HG03103 (cell line): ENCODE measurements around the gene KRTAP5-2.
"Not testable (repeated sequence)": the region's sequence is repeated elsewhere in the genome, so short reads cannot be mapped to it uniquely, and the experiment has no call there.

ENCODE experiments used
- ATAC-seq: cut with Tn5 transposase; IDR thresholded peaks from one replicate; pipeline ENCODE4 v1.9.1; 2021; ENCODE audit warnings: low read depth; ENCODE audit not compliant: unreplicated experiment

Gene KRTAP5-2

GRCh38 chr11:1597994-1598380, at the start of gene KRTAP5-2:
Gene KRTAP5-2, minus strand, starts transcription at chr11:1598294. Its CDS starts 44 bp downstream, at chr11:1598250.
- ATAC-seq: no peak

- ATAC-seq: not testable (repeated sequence)
Measured at GRCh38 chr11:1646540-1646939, 48.4 kb upstream of the KRTAP5-2 start.

GRCh38 chr11:1645357-1645821, 47.3 kb upstream of the KRTAP5-2 start:
- ATAC-seq: no peak

GRCh38 chr11:1644601-1645356, 46.7 kb upstream of the KRTAP5-2 start:
- ATAC-seq: no peak

- no peak for ATAC-seq
Measured at GRCh38 chr11:1643146-1643690, 45.1 kb upstream of the KRTAP5-2 start.

- ATAC-seq: no peak
Measured at GRCh38 chr11:1642288-1643145, 44.4 kb upstream of the KRTAP5-2 start.

- ATAC-seq: no peak
Measured at GRCh38 chr11:1641096-1641495, 43.0 kb upstream of the KRTAP5-2 start.

GRCh38 chr11:1640076-1640946, 42.2 kb upstream of the KRTAP5-2 start:
- no peak for ATAC-seq

- no peak for ATAC-seq
Measured at GRCh38 chr11:1639666-1640065, 41.6 kb upstream of the KRTAP5-2 start.

- ATAC-seq: no peak
Measured at GRCh38 chr11:1639102-1639620, 41.1 kb upstream of the KRTAP5-2 start.

GRCh38 chr11:1638344-1638743, 40.2 kb upstream of the KRTAP5-2 start:
- no peak for ATAC-seq

- ATAC-seq: no peak
Measured at GRCh38 chr11:1637628-1638027, 39.5 kb upstream of the KRTAP5-2 start.

GRCh38 chr11:1636291-1636950, 38.3 kb upstream of the KRTAP5-2 start:
- no peak for ATAC-seq

- no peak for ATAC-seq
Measured at GRCh38 chr11:1633864-1634263, 35.8 kb upstream of the KRTAP5-2 start.

GRCh38 chr11:1632053-1632714, 34.1 kb upstream of the KRTAP5-2 start:
- no peak for ATAC-seq

- ATAC-seq: no peak
Measured at GRCh38 chr11:1631066-1631568, 33.0 kb upstream of the KRTAP5-2 start.

- no peak for ATAC-seq
Measured at GRCh38 chr11:1630271-1630670, 32.2 kb upstream of the KRTAP5-2 start.

- no peak for ATAC-seq
Measured at GRCh38 chr11:1629326-1630185, 31.5 kb upstream of the KRTAP5-2 start, which contains the start of gene KRTAP5-5. Gene KRTAP5-5, plus strand, starts transcription at chr11:1629775. Its CDS starts 66 bp downstream, at chr11:1629841.
